H1 (cell line): Measurements from ENCODE around the gene NPL. TPM values are rescaled to one million over a fixed set of nuclear protein-coding genes. Genes with fewer than 3 reads are reported as not detected.

ENCODE experiments used
- CTCF ChIA-PET: fragments of 300-600 bp; sonication (Branson Sonifier 250); formaldehyde crosslinking; loops from one replicate; lab custom pipeline; 2021; ENCODE audit not compliant: partially characterized antibody; lab: Charles Lee
- POLR2A ChIA-PET: fragments of 300-600 bp; sonication (Branson Sonifier 250); formaldehyde crosslinking; loops from one replicate; lab custom pipeline; 2021; ENCODE audit warnings: inconsistent platforms; ENCODE audit not compliant: partially characterized antibody; lab: Charles Lee
- DNase-seq, 2 experiments: peaks; one replicate each; pipeline versions ENCODE4 v3.0.0 to v3.0.0-alpha.2; 2010 to 2022; ENCODE audit warnings: low spot score in 2 of 2, low read depth in 1 of 2, mixed read lengths in 1 of 2
- FAIRE-seq: peaks from 2 replicates; lab custom pipeline; 2011; peaks lifted over from hg19 to GRCh38; lab: Jason Lieb, UNC
- H2AFZ ChIP-seq: 2 replicates; pipeline ENCODE4 v1.8.1; 2012; ENCODE audit warnings: low read length, inconsistent platforms
- H2AK5ac ChIP-seq: 2 replicates; pipeline ENCODE4 v1.6.1; 2013; ENCODE audit warnings: low read depth, low read length
- H2BK120ac ChIP-seq: replicated peaks from 2 replicates; pipeline ENCODE3; 2013; ENCODE audit warnings: low read depth, low read length, inconsistent platforms
- H2BK12ac ChIP-seq: 2 replicates; pipeline ENCODE4 v1.6.1; 2013; ENCODE audit warnings: low read depth, low read length
- H2BK15ac ChIP-seq: 2 replicates; pipeline ENCODE4 v1.6.1; 2013; ENCODE audit warnings: low read length
- H2BK20ac ChIP-seq: 2 replicates; pipeline ENCODE4 v1.6.1; 2013; ENCODE audit warnings: low read length
- H2BK5ac ChIP-seq: 2 replicates; pipeline ENCODE4 v1.6.1; 2013; ENCODE audit warnings: low read depth, low read length
- H3K14ac ChIP-seq: 2 replicates; pipeline ENCODE4 v1.6.1; 2013; ENCODE audit warnings: inconsistent platforms; ENCODE audit not compliant: insufficient read length
- H3K18ac ChIP-seq: 2 replicates; pipeline ENCODE4 v1.6.1; 2013; ENCODE audit warnings: low read length; ENCODE audit errors: extremely low read depth
- H3K23ac ChIP-seq: 2 replicates; pipeline ENCODE4 v1.6.1; 2013; ENCODE audit warnings: inconsistent platforms; ENCODE audit not compliant: insufficient read length
- H3K23me2 ChIP-seq: 2 replicates; pipeline ENCODE4 v1.6.1; 2013; ENCODE audit warnings: low read depth, low read length
- H3K27ac ChIP-seq: 2 replicates; pipeline ENCODE4 v1.6.1; 2011; ENCODE audit warnings: low read depth, low read length, inconsistent platforms
- H3K27me3 ChIP-seq, 4 experiments: replicated peaks in 1 of 4; 1 replicate in 1 of 4; 2 replicates in 3 of 4; pipeline versions ENCODE4 v1.6.1 to v1.8.1; 2011 to 2013; ENCODE audit warnings: low read length in 3 of 4, mild to moderate bottlenecking in 3 of 4, inconsistent platforms in 2 of 4, mixed read lengths in 2 of 4, moderate library complexity in 1 of 4; ENCODE audit not compliant: control insufficient read depth in 3 of 4, insufficient read depth in 3 of 4; ENCODE audit errors: extremely low read depth in 1 of 4
- H3K36me3 ChIP-seq, 4 experiments: 2 replicates each; pipeline versions ENCODE4 v1.6.1 to v1.8.1; 2011 to 2013; ENCODE audit warnings: mild to moderate bottlenecking in 4 of 4, low read length in 3 of 4, moderate library complexity in 2 of 4, control low read depth in 1 of 4, inconsistent platforms in 1 of 4; ENCODE audit not compliant: insufficient read depth in 4 of 4, control insufficient read depth in 2 of 4
- H3K4ac ChIP-seq: replicated peaks from 2 replicates; pipeline ENCODE3; 2013; ENCODE audit warnings: low read length, low read depth, mixed read lengths, inconsistent platforms; ENCODE audit not compliant: insufficient read length
- H3K4me1 ChIP-seq, 4 experiments: replicated peaks in 1 of 4; 1 replicate in 1 of 4; 2 replicates in 3 of 4; pipeline versions ENCODE4 v1.6.1 to v1.8.1; 2011 to 2013; ENCODE audit warnings: low read length in 3 of 4, inconsistent platforms in 2 of 4, mixed read lengths in 1 of 4; ENCODE audit not compliant: insufficient read depth in 4 of 4, control insufficient read depth in 3 of 4
- H3K4me2 ChIP-seq, 2 experiments: 2 replicates each; pipeline versions ENCODE4 v1.6.1 to v1.8.1; 2011 to 2013; ENCODE audit warnings: low read depth in 2 of 2, low read length in 2 of 2, control low read depth in 1 of 2, inconsistent platforms in 1 of 2, mild to moderate bottlenecking in 1 of 2; ENCODE audit not compliant: insufficient read depth in 1 of 2
- H3K4me3 ChIP-seq, 4 experiments: fragments of 200-600, 300-600 bp in 1 of 4; sonication (generic), shearing (Covaris generic), sonication (Bioruptor Twin) in 1 of 4; 2 replicates each; pipeline versions ENCODE4 v1.5.1 to v1.8.1; 2011 to 2016; ENCODE audit warnings: low read length in 4 of 4, low read depth in 3 of 4, control low read depth in 2 of 4, inconsistent platforms in 2 of 4, mild to moderate bottlenecking in 2 of 4, mixed read lengths in 1 of 4, moderate library complexity in 1 of 4; ENCODE audit not compliant: insufficient read depth in 2 of 4; ENCODE audit errors: extremely low read depth in 1 of 4
- H3K56ac ChIP-seq: replicated peaks from 2 replicates; pipeline ENCODE3; 2013; ENCODE audit warnings: low read depth, mild to moderate bottlenecking, mixed read lengths, low read length, inconsistent platforms; ENCODE audit not compliant: insufficient read length
- H3K79me1 ChIP-seq: 2 replicates; pipeline ENCODE4 v1.6.1; 2013; ENCODE audit warnings: low read depth, low read length, control low read depth
- H3K79me2 ChIP-seq, 2 experiments: 2 replicates each; pipeline versions ENCODE4 v1.6.1 to v1.8.1; 2012 to 2013; ENCODE audit warnings: low read length in 2 of 2, mild to moderate bottlenecking in 2 of 2, inconsistent platforms in 1 of 2; ENCODE audit not compliant: insufficient read depth in 2 of 2, control insufficient read depth in 1 of 2
- H3K9ac ChIP-seq, 4 experiments: replicated peaks in 1 of 4; 1 replicate in 1 of 4; 2 replicates in 3 of 4; pipeline versions ENCODE4 v1.6.1 to v1.8.1; 2011 to 2013; ENCODE audit warnings: low read depth in 3 of 4, low read length in 3 of 4, control low read depth in 2 of 4, mild to moderate bottlenecking in 2 of 4, moderate library complexity in 2 of 4, inconsistent platforms in 1 of 4; ENCODE audit errors: extremely low read depth in 1 of 4
- H3K9me3 ChIP-seq, 2 experiments: 2 replicates each; pipeline versions ENCODE4 v1.6.1 to v1.8.1; 2012 to 2013; ENCODE audit warnings: mild to moderate bottlenecking in 2 of 2, moderate library complexity in 2 of 2, control low read depth in 1 of 2, inconsistent platforms in 1 of 2, low read depth in 1 of 2, low read length in 1 of 2, mixed read lengths in 1 of 2; ENCODE audit not compliant: insufficient read depth in 2 of 2
- H4K20me1 ChIP-seq, 2 experiments: replicated peaks in 1 of 2; 2 replicates each; pipeline versions ENCODE3 to v1.8.1; 2011 to 2013; ENCODE audit warnings: inconsistent platforms in 2 of 2, low read length in 2 of 2, mild to moderate bottlenecking in 1 of 2; ENCODE audit not compliant: insufficient read depth in 2 of 2, control insufficient read depth in 1 of 2
- H4K5ac ChIP-seq: 2 replicates; pipeline ENCODE4 v1.6.1; 2013; ENCODE audit warnings: low read length, low read depth, mixed read lengths, inconsistent platforms; ENCODE audit not compliant: insufficient read length
- H4K8ac ChIP-seq: 2 replicates; pipeline ENCODE4 v1.8.0; 2013; ENCODE audit warnings: mild to moderate bottlenecking, moderate library complexity, low read length, inconsistent platforms; ENCODE audit not compliant: insufficient read depth; ENCODE audit errors: extremely low read depth
- H4K91ac ChIP-seq: replicated peaks from 2 replicates; pipeline ENCODE3; 2013; ENCODE audit warnings: low read length, mixed read lengths, inconsistent platforms; ENCODE audit not compliant: insufficient read length
- CBX5 ChIP-seq: fragments of 300-800, 300-1000 bp; sonication (generic); IDR thresholded peaks from 2 replicates; pipeline ENCODE4 v1.7.1; 2016; ENCODE audit warnings: antibody characterized with exemption, low read length, low read depth
- CHD2 ChIP-seq: IDR thresholded peaks from 2 replicates; pipeline ENCODE4 v1.6.1; 2012; ENCODE audit warnings: low read length, improper control_type of control experiment
- GTF2F1 ChIP-seq: IDR thresholded peaks from 2 replicates; pipeline ENCODE4 v1.6.1; 2012; ENCODE audit warnings: low read depth, low read length, improper control_type of control experiment, borderline replicate concordance
- JUN ChIP-seq: IDR thresholded peaks from 2 replicates; pipeline ENCODE4 v1.6.1; 2011; ENCODE audit warnings: low read depth, mild to moderate bottlenecking, improper control_type of control experiment, low read length
- KDM4A ChIP-seq: IDR thresholded peaks from one replicate; pipeline ENCODE4 v1.7.1; 2012; ENCODE audit warnings: low read depth, mild to moderate bottlenecking, moderate library complexity, low read length, inconsistent platforms; ENCODE audit not compliant: severe bottlenecking
- MAFK ChIP-seq: IDR thresholded peaks from 2 replicates; pipeline ENCODE4 v1.6.1; 2012; ENCODE audit warnings: low read depth, mild to moderate bottlenecking, improper control_type of control experiment, low read length
- SP4 ChIP-seq: IDR thresholded peaks from 2 replicates; pipeline ENCODE4 v1.6.1; 2012; ENCODE audit warnings: low read length, inconsistent platforms
- SRF ChIP-seq: IDR thresholded peaks from 2 replicates; pipeline ENCODE4 v1.6.1; 2011; ENCODE audit warnings: mild to moderate bottlenecking, low read depth, low read length, moderate library complexity
- WGBS, 2 experiments: shearing (Covaris generic) in 1 of 2; methylation state at CpG; one replicate each; pipeline versions ENCODE4 v1.1.6 to v1.1.7; 2013 to 2015; ENCODE audit warnings: low lambda C conversion rate in 2 of 2, mixed read lengths in 2 of 2, inconsistent platforms in 1 of 2, low coverage in 1 of 2, missing lambda C conversion rate in 1 of 2; ENCODE audit not compliant: insufficient replicate concordance in 2 of 2, insufficient coverage in 1 of 2, insufficient read length in 1 of 2; ENCODE audit errors: extremely low coverage in 1 of 2, missing lambda C conversion rate in 1 of 2; 5-methylcytosine and 5-hydroxymethylcytosine counted together
- polyA plus RNA-seq, 7 experiments: library from polyadenylated mRNA; depleted of rRNA in 3 of 7; stranded (reverse) in 5 of 7; unstranded in 2 of 7; fragments of >200 nt in 5 of 7; fragments of 200-250 nt in 2 of 7; gene quantifications; 1 replicate in 5 of 7; 2 replicates in 1 of 7; 4 replicates in 1 of 7; pipeline versions ENCODE4 v1.2.1 to v1.2.3, GENCODE V29; 2011 to 2013; ENCODE audit warnings: missing spikeins in 2 of 7, mixed read lengths in 2 of 7
- total RNA-seq: library from RNA; stranded (reverse); fragmentation: NEBNext Ultra II Directional; extraction: Animal tissue kit (Norgen Biotek cat#: 25700); gene quantifications from 2 replicates; pipeline ENCODE4 v1.2.1, GENCODE V29; 2021

The NPL gene
- total and polyA plus RNA-seq, 2 of the 8 experiments (the other 6 are each of a cell fraction or from before 2014, with no cell fraction given): 2.2 to 4.4 TPM

- no peak overlapping the region for H2AK5ac ChIP-seq
- H2AFZ ChIP-seq: no peak overlapping the region
- H3K27ac ChIP-seq: no peak overlapping the region
- H2BK15ac ChIP-seq: no peak overlapping the region
- H3K9ac ChIP-seq: no peak overlapping the region
- peaks cover 0 to under 1% of the 10 kb centered on the region in 2 experiments; a peak in 1 of 4 replicates for H3K9me3 ChIP-seq
- H2BK12ac ChIP-seq: no peak overlapping the region
- H3K56ac ChIP-seq: no peak overlapping the region
- H4K20me1 ChIP-seq: no peaks in the 10 kb centered on the region
- no peak overlapping the region for H2BK120ac ChIP-seq
- no peak overlapping the region for H3K4me3 ChIP-seq
- no peak overlapping the region for H4K5ac ChIP-seq
- TF ChIP-seq CHD2 (no peak), SP4 (no peak), CBX5 (no peak), JUN (no peak), KDM4A (no peak), MAFK (no peak), SRF (no peak), GTF2F1 (no peak)
- H3K4me2 ChIP-seq: no peak overlapping the region
- no peak overlapping the region for H2BK5ac ChIP-seq
- no peaks in the 10 kb centered on the region for H3K36me3 ChIP-seq
- H3K4ac ChIP-seq: no peak overlapping the region
- no peak overlapping the region for H4K91ac ChIP-seq
- CTCF ChIA-PET: interaction anchor here (0.7 to 3.3 kb wide), 3 partner anchors 42 to 168 kb away, joined by 3 to 23 read pairs (median 3); no protein-coding TSS in a partner anchor
- no peaks in the 10 kb centered on the region for H3K79me1 ChIP-seq
- DNase-seq (no peak), FAIRE-seq (no peak)
- POLR2A ChIA-PET: no interaction called here
- no peak overlapping the region for H3K18ac ChIP-seq
- 92% methylated on average over 4 of the region's 4 CpGs; no CpG with 5 or more reads in 1 of the 2 experiments for WGBS, 2 experiments
- H3K27me3 ChIP-seq: peaks cover 0 to 1% (median 0%) of the 10 kb centered on the region in 4 experiments; a peak in 1 of 7 replicates
- no peak overlapping the region for H3K14ac ChIP-seq
- no peak overlapping the region for H4K8ac ChIP-seq
- H3K23me2 ChIP-seq: no peaks in the 10 kb centered on the region; the same call in 1 of the 2 replicates
- H3K4me1 ChIP-seq: peaks cover 0 to 8% (median 4%) of the 10 kb centered on the region in 4 experiments; a peak in 4 of 7 replicates
- no peaks in the 10 kb centered on the region for H3K79me2 ChIP-seq
- no peak overlapping the region for H2BK20ac ChIP-seq
- no peak overlapping the region for H3K23ac ChIP-seq
Measured at GRCh38 chr1:182766881-182767645, 22.5 kb upstream of the NPL start.
